ENCODE results near the gene RAB40B.

The RAB40B gene

DNA sequence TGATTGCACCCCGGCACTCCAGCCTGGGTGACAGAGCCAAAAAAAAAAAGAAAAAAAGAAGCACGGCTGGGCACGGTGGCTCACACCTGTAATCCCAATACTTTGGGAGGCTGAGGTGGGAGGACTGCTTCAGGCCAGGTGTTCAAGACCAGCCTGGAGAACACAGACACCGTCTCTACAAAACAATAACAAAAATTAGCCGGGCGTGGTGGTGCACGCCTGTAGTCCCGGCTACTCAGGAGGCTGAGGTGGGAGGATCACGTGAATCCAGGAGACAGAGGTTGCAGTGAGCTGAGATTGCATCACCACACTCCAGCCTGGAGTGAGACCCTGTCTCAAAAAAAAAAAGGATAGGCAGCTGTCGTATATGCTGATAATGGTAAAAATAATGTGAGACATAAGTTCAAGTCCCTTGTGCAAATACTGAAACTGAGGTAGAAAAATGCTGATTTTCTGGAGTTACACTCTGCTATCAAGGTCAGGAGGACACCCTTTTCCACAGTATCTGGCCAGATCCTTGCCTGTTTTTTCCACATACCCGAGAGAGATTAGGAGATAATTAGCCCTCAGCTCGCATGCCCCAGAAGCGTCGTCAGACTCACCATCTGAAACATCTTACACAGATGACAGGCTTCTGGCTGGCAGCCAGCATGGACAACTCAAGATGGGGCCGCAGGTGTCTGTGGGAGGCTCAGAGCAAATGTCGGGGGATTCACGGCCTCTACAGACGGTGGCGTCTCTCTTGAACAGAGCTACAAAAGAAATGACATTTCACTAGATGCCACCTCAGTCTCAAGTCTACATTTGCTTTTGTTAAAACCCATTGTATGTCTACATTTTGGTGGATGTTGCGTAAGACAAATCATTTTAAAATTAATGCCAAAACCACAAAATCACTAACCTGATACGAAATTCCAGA, 87.1 kb downstream of the RAB40B start:
- no peak for DNase-seq

DNA sequence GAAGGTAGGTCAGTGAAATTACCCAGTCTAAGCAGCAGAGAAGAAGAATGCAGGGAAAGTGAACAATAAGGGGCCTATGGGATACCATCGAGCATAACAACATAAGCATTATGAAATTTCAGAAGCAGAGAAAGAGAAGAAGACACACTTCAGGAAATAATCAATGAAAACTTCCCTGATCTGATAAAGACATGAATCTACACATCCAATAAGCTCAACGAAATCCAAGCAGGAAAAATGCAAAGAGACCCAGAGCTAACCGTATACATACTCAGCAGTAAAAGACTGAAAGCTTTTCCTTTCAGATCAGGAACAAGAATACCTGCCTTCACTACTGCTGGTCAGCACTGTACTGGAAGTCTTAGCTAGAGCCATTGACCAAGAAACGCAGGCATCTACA, 88.8 kb downstream of the RAB40B start:
- no peak for DNase-seq

DNA sequence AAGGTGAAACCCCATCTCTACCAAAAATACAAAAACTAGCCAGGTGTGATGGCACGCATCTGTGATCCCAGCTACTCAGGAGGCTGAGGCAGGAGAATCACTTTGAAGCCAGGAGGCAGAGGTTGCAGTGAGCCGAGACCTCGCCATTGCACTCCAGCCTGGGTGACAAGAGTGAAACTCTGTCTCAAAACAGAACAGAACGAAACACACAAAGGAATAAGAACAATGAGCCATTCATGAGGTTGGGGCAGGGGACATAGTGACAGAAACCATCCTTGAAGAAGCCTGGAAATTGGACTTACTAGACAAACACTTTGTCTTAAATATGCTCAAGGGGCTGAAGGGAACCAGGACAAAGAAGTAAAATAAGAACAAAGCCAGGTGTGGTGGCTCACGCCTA, 89.7 kb downstream of the RAB40B start:
- DNase-seq, result no peak

DNA sequence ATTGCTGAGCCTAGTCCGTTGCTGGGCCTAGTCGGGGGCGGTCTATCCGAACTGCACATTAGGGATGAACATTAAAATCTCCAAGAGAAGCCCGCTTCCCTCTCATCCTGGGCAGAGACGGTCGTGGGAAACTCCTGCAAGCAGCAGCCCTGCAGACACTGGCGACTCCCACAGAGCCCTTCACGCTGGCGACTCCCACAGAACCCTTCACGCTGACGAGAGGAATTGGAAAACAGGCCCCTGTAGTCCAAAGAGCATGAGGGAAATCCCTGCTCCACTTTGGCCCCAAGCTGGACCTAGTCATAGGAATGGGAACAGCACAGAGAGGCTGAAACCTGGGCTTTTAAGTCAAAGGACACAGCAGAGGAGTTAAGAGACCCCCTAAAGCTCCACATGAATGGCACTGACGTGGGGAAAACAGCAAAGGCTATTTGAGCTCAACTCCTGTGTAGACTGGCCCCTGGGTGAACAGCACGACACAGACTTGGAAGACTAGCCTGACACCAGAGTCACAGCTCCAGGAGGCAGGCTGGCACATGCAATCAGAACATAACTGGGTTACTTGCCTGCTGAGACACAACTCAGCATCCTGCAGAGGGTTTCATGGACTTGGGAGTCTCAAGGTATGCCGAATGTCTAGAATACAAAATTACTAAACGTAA, 92.4 kb downstream of the RAB40B start:
- no peak for DNase-seq

All from KG1 (cell line).